ENCODE results near the gene ADPGK. TPM values are rescaled to one million over a fixed set of nuclear protein-coding genes. Genes with fewer than 3 reads are reported as not detected.

ADPGK gene
- total RNA-seq, 1 experiment from 2014 or later: 54.8 TPM

DNA sequence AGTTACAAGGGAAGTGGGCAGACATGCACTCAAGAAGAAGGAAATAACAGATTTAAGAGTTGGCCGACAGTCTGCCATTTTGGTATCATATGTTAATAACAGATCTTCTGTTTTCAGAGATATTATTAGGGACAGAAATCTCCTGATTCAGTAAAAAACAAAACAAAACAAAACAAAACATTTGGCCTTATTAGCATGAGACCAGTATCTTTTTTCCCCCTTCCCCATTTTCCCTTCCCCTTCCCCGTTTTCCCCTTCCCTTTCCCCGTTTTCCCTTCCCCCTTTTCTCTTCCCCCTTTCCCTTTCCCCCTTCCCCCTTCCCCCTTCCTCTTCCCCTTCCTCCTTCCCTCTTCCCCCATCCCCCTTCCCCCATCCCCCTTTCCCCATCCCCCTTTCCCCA is 58.1 kb downstream of the ADPGK start:
- no peak overlapping the region for H2BK12ac ChIP-seq (ENCODE audit: insufficient read length, low read depth, low read length)
- Mint-ChIP-seq H3K27ac (no peak overlapping the region), H3K4me3 (no peak overlapping the region), H3K4me1 (peaks cover 7 to 8% of the 10 kb centered on the region in 2 experiments), H3K27me3 (ENCODE audit: low read depth) (no peaks in the 10 kb centered on the region), H3K9me3 (no peaks in the 10 kb centered on the region), H3K36me3 (ENCODE audit: insufficient read depth in 1 of 3, low read depth in 3 of 3) (peaks cover 3 to 11% (median 10%) of the 10 kb centered on the region in 3 experiments; a peak in 5 of 7 replicates)
- H3K18ac ChIP-seq (ENCODE audit: insufficient read length, low read depth, low read length): no peak overlapping the region
- no peak overlapping the region for H3K14ac ChIP-seq (ENCODE audit: insufficient read depth, low read length)
- H2BK20ac ChIP-seq (ENCODE audit: low read depth, low read length, poor library complexity, severe bottlenecking): no peak overlapping the region
- no peak overlapping the region for H3K27ac ChIP-seq (ENCODE audit: insufficient read length, low read depth, low read length)
- H3K4ac ChIP-seq (ENCODE audit: low read depth, low read length): no peak overlapping the region
- H2AK5ac ChIP-seq (ENCODE audit: insufficient read length, low read length): no peak overlapping the region
- H3K79me1 ChIP-seq (ENCODE audit: insufficient read depth, low read depth, low read length, poor library complexity, severe bottlenecking): no peaks in the 10 kb centered on the region
- no peak overlapping the region for H2AFZ ChIP-seq (ENCODE audit: low read length)
- H3K9ac ChIP-seq (ENCODE audit: extremely low read depth, insufficient read length, low read length): no peak overlapping the region
- H3K9me3 ChIP-seq (ENCODE audit: control insufficient read depth, low read depth, low read length): no peaks in the 10 kb centered on the region
- no peak overlapping the region for H3K4me2 ChIP-seq (ENCODE audit: insufficient read depth, insufficient read length, low read length)
- no peak for DNase-seq
- no peaks in the 10 kb centered on the region for H3K23me2 ChIP-seq (ENCODE audit: insufficient read length, low read depth, low read length, poor library complexity, severe bottlenecking)
- H2BK15ac ChIP-seq (ENCODE audit: low read depth, low read length): no peak overlapping the region
- H4K8ac ChIP-seq (replicated peaks; ENCODE audit: insufficient read length, low read depth, low read length): no peak overlapping the region
- H2BK120ac ChIP-seq (ENCODE audit: low read depth, low read length, poor library complexity, severe bottlenecking): no peak overlapping the region
- H3T11ph ChIP-seq (ENCODE audit: low read length): no peak overlapping the region
- H4K5ac ChIP-seq (ENCODE audit: insufficient read length, low read depth, low read length): no peak overlapping the region
- WGBS (ENCODE audit: extremely low coverage, insufficient read length, low lambda C conversion rate): no CpG with 5 or more reads among the region's 3 CpGs
- no peaks in the 10 kb centered on the region for H4K20me1 ChIP-seq (ENCODE audit: control insufficient read depth, insufficient read depth, insufficient read length)
- H3K23ac ChIP-seq (ENCODE audit: insufficient read length, low read depth, low read length): no peak overlapping the region
- H3K27me3 ChIP-seq (ENCODE audit: insufficient read depth, low read length): no peaks in the 10 kb centered on the region
- H3K56ac ChIP-seq (ENCODE audit: insufficient read length, low read depth, low read length): no peak overlapping the region
- H3K79me2 ChIP-seq (ENCODE audit: insufficient read depth, low read length): no peaks in the 10 kb centered on the region
- TF ChIP-seq, protein P1, sequence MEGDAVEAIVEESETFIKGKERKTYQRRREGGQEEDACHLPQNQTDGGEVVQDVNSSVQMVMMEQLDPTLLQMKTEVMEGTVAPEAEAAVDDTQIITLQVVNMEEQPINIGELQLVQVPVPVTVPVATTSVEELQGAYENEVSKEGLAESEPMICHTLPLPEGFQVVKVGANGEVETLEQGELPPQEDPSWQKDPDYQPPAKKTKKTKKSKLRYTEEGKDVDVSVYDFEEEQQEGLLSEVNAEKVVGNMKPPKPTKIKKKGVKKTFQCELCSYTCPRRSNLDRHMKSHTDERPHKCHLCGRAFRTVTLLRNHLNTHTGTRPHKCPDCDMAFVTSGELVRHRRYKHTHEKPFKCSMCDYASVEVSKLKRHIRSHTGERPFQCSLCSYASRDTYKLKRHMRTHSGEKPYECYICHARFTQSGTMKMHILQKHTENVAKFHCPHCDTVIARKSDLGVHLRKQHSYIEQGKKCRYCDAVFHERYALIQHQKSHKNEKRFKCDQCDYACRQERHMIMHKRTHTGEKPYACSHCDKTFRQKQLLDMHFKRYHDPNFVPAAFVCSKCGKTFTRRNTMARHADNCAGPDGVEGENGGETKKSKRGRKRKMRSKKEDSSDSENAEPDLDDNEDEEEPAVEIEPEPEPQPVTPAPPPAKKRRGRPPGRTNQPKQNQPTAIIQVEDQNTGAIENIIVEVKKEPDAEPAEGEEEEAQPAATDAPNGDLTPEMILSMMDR (conservative IDR thresholded peaks at IDR 0.05): no peak
- no peak overlapping the region for H4K91ac ChIP-seq (ENCODE audit: insufficient read length, low read depth, low read length)
- peaks cover 2% of the 10 kb centered on the region; the same call in 1 of the 2 replicates for H3K4me1 ChIP-seq (ENCODE audit: insufficient read depth, low read length)
- H2BK5ac ChIP-seq (ENCODE audit: insufficient read length, low read length): no peak overlapping the region
